Neuronal stem cell (in vitro differentiated cells): ENCODE data around the gene SYTL2.

Experiments used
- DNase-seq: peaks from one replicate; pipeline ENCODE4 v3.0.0-alpha.2; 2013; ENCODE audit warnings: low spot score
- H2AFZ ChIP-seq: one replicate; pipeline ENCODE4 v1.6.1; 2013; ENCODE audit warnings: mild to moderate bottlenecking, low read length, inconsistent platforms
- H2AK5ac ChIP-seq: 2 replicates; pipeline ENCODE4 v1.6.1; 2013; ENCODE audit warnings: low read depth, mild to moderate bottlenecking, inconsistent platforms, low read length, moderate library complexity, mixed read lengths
- H2BK120ac ChIP-seq: 2 replicates; pipeline ENCODE4 v1.6.1; 2013; ENCODE audit warnings: low read depth, mild to moderate bottlenecking, inconsistent platforms, low read length, moderate library complexity, mixed read lengths
- H2BK12ac ChIP-seq: one replicate; pipeline ENCODE4 v1.6.1; 2013; ENCODE audit warnings: low read length, inconsistent platforms
- H2BK15ac ChIP-seq: 2 replicates; pipeline ENCODE4 v1.6.1; 2013; ENCODE audit warnings: mild to moderate bottlenecking, low read length, inconsistent platforms, mixed read lengths
- H2BK5ac ChIP-seq: one replicate; pipeline ENCODE4 v1.6.1; 2013; ENCODE audit warnings: inconsistent platforms, mild to moderate bottlenecking, low read length, moderate library complexity
- H3K14ac ChIP-seq: one replicate; pipeline ENCODE4 v1.6.1; 2013; ENCODE audit warnings: low read length, inconsistent platforms
- H3K18ac ChIP-seq: 2 replicates; pipeline ENCODE4 v1.6.1; 2013; ENCODE audit warnings: low read length, inconsistent platforms
- H3K23ac ChIP-seq: 2 replicates; pipeline ENCODE4 v1.6.1; 2013; ENCODE audit warnings: low read depth, mild to moderate bottlenecking, mixed read lengths, low read length, inconsistent platforms; ENCODE audit not compliant: poor library complexity
- H3K27ac ChIP-seq: replicated peaks from 3 replicates; pipeline ENCODE4 v1.5.1; 2013; ENCODE audit warnings: low read length, inconsistent platforms
- H3K27me3 ChIP-seq, 3 experiments: 2 replicates each; pipeline ENCODE4 v1.6.1; 2013; ENCODE audit warnings: low read length in 3 of 3, mild to moderate bottlenecking in 2 of 3, inconsistent platforms in 1 of 3, low read depth in 1 of 3, mixed read lengths in 1 of 3, moderate library complexity in 1 of 3; ENCODE audit not compliant: control insufficient read depth in 3 of 3, insufficient read depth in 3 of 3
- H3K36me3 ChIP-seq, 2 donors: replicated peaks in 1 of 2; 2 replicates each; pipeline ENCODE4 v1.6.1; 2013; ENCODE audit warnings: low read length in 2 of 2; ENCODE audit not compliant: control insufficient read depth in 2 of 2, insufficient read depth in 2 of 2
- H3K4ac ChIP-seq: 2 replicates; pipeline ENCODE4 v1.6.1; 2013; ENCODE audit warnings: inconsistent platforms, mild to moderate bottlenecking, low read length, moderate library complexity
- H3K4me1 ChIP-seq, 2 donors: 1 replicate in 1 of 2; 2 replicates in 1 of 2; pipeline ENCODE4 v1.6.1; 2013; ENCODE audit warnings: low read length in 2 of 2, low read depth in 1 of 2; ENCODE audit not compliant: control insufficient read depth in 2 of 2, insufficient read depth in 1 of 2
- H3K4me2 ChIP-seq: one replicate; pipeline ENCODE4 v1.6.1; 2013; ENCODE audit warnings: mild to moderate bottlenecking, low read length, inconsistent platforms; ENCODE audit not compliant: insufficient read depth, poor library complexity, severe bottlenecking
- H3K4me3 ChIP-seq, 2 donors: 2 replicates each; pipeline ENCODE4 v1.5.1; 2013; ENCODE audit warnings: low read length in 2 of 2, mild to moderate bottlenecking in 2 of 2, inconsistent platforms in 1 of 2, moderate library complexity in 1 of 2
- H3K79me1 ChIP-seq: one replicate; pipeline ENCODE4 v1.6.1; 2013; ENCODE audit warnings: low read depth, mild to moderate bottlenecking, inconsistent platforms, low read length, moderate library complexity
- H3K9ac ChIP-seq: one replicate; pipeline ENCODE4 v1.6.1; 2013; ENCODE audit warnings: mild to moderate bottlenecking, low read depth, low read length, inconsistent platforms; ENCODE audit not compliant: poor library complexity
- H3K9me3 ChIP-seq, 2 donors: replicated peaks in 1 of 2; 2 replicates each; pipeline versions ENCODE3 to v1.6.1; 2013; ENCODE audit warnings: low read length in 2 of 2, mild to moderate bottlenecking in 2 of 2, inconsistent platforms in 1 of 2, low read depth in 1 of 2, mixed read lengths in 1 of 2, moderate library complexity in 1 of 2; ENCODE audit not compliant: control insufficient read depth in 2 of 2, insufficient read depth in 1 of 2
- H4K8ac ChIP-seq: one replicate; pipeline ENCODE4 v1.6.1; 2013; ENCODE audit warnings: low read depth, mild to moderate bottlenecking, inconsistent platforms, low read length, moderate library complexity
- H4K91ac ChIP-seq: one replicate; pipeline ENCODE4 v1.6.1; 2013; ENCODE audit warnings: low read length, low read depth, mild to moderate bottlenecking, inconsistent platforms; ENCODE audit not compliant: poor library complexity
- WGBS, 2 donors: extraction: QIAGEN DNeasy Blood & Tissue Kit; methylation state at CpG; one replicate each; pipeline ENCODE4 v1.1.7; 2013; ENCODE audit warnings: missing lambda C conversion rate in 2 of 2, mixed read lengths in 1 of 2; ENCODE audit not compliant: insufficient read length in 2 of 2, insufficient replicate concordance in 1 of 2; ENCODE audit errors: extremely low coverage in 2 of 2; 5-methylcytosine and 5-hydroxymethylcytosine counted together

The SYTL2 gene

DNA sequence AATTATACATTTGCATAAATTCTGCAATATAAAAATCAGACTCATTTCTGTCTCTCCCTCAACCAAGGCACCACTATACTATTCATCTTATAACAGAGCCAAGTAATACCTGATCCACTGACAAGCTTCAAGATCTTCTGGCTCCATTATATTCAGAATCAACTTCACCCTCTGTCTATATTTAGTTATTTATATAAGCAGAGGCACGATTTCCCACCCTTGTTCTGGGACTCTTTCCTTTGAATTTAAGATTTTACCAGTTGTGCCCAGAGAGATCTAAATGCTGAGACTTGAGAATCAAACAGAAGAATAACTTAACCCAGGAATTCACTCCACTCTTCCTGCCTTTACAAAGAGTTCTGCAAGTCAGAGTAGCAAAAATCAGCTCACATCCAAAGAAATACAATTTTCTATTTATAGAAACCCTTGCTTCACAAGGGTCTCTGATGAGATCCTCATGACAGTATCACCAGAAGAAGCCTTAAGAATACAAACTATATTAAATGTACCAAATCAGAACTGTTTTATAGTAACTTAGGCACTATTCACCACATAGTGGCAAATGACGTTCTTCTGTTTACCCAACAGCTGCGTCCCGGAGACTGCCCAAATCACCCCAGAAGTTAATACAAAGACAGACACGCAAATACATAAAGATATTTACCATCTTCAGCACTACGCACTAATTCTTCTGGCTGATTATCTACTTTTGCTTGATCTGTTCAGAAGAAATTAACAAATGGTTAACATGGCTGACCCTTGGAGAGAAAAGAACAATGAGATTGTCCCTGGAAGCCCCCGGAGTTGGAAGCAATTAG, 92.6 kb downstream of the SYTL2 start:
- Histone ChIP-seq H3K9ac (no peak overlapping the region), H3K36me3 (no peaks in the 10 kb centered on the region), H2AFZ (peak overlapping the region; percentile 82), H3K4me3 (peak overlapping the region in 1 of 2 donors; percentile 48), H2BK12ac (no peak overlapping the region), H3K9me3 (no peaks in the 10 kb centered on the region), H2BK120ac (no peak overlapping the region), H3K79me1 (no peaks in the 10 kb centered on the region), H2AK5ac (no peak overlapping the region), H4K8ac (no peak overlapping the region), H3K18ac (no peak overlapping the region), H3K27ac (peak overlapping the region; percentile 90), H2BK5ac (no peak overlapping the region), H3K4me2 (peak overlapping the region; percentile 63), H2BK15ac (no peak overlapping the region), H3K14ac (no peak overlapping the region), H3K23ac (no peak overlapping the region), H4K91ac (no peak overlapping the region), H3K4me1 (peaks cover 10 to 14% of the 10 kb centered on the region in 2 donors), H3K27me3 (no peaks in the 10 kb centered on the region), H3K4ac (no peak overlapping the region)
- DNase-seq, result no peak
- WGBS, 2 donors, result no CpG with 5 or more reads among the region's 7 CpGs

DNA sequence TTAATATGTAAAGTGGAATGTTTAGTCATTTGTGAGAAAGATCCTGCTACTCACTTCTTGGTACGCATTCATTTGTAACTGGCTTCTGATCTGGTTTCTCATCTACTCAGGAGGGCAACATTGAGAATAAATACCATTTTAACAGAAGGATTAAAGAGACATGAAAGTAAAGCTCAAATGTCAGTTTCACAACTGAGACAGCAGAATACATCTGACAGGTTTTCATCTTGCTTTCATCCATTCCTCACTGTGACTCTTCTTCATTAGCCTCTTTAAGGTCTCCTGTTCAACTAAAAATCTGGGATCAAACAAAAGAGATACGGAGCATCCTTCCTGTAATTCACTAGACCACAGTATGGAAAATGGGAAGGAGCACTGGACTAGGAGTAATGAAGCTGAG, 93.5 kb downstream of the SYTL2 start:
- Histone ChIP-seq H4K91ac (no peak overlapping the region), H3K9ac (no peak overlapping the region), H2AK5ac (no peak overlapping the region), H4K8ac (no peak overlapping the region), H3K4me1 (peaks cover 10 to 14% of the 10 kb centered on the region in 2 donors), H2BK12ac (no peak overlapping the region), H3K9me3 (no peaks in the 10 kb centered on the region), H2BK5ac (no peak overlapping the region), H3K27me3 (no peaks in the 10 kb centered on the region), H3K36me3 (no peaks in the 10 kb centered on the region), H2AFZ (no peak overlapping the region), H3K79me1 (no peaks in the 10 kb centered on the region), H3K27ac (no peak overlapping the region), H3K4me3 (no peak overlapping the region), H2BK120ac (no peak overlapping the region), H3K23ac (no peak overlapping the region), H3K18ac (no peak overlapping the region), H3K4ac (no peak overlapping the region), H3K4me2 (no peak overlapping the region), H2BK15ac (no peak overlapping the region), H3K14ac (no peak overlapping the region)
- WGBS, 2 donors, result no CpG with 5 or more reads among the region's 2 CpGs
- DNase-seq, result no peak

DNA sequence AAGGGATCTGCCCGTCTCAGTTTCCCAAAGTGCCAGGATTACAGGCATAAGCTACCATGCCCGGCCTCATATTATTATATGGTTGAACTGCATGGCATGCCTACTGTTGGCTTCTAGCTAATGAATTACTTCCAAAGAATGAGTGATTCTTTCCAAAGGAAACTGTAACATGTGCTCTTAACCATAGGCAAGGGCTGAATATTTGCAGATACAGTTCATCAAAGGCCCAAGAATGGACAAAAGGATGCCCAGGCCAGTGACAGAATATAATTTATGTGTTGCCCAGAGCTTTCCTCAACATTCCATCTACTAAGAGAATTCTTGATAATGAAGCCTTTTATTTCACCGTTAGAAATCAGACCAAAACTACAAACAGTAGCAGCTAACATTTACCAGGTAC, 98.0 kb downstream of the SYTL2 start:
- Histone ChIP-seq H2BK15ac (no peak overlapping the region), H4K8ac (no peak overlapping the region), H2BK120ac (no peak overlapping the region), H3K14ac (no peak overlapping the region), H2AK5ac (no peak overlapping the region), H3K9ac (no peak overlapping the region), H3K27ac (no peak overlapping the region), H3K9me3 (no peaks in the 10 kb centered on the region), H3K4ac (no peak overlapping the region), H3K4me1 (peaks cover 10 to 15% of the 10 kb centered on the region in 2 donors), H2BK12ac (no peak overlapping the region), H3K79me1 (no peaks in the 10 kb centered on the region), H3K4me2 (no peak overlapping the region), H3K36me3 (no peaks in the 10 kb centered on the region), H3K27me3 (no peaks in the 10 kb centered on the region), H2BK5ac (no peak overlapping the region), H4K91ac (no peak overlapping the region), H3K18ac (no peak overlapping the region), H2AFZ (no peak overlapping the region), H3K4me3 (no peak overlapping the region), H3K23ac (no peak overlapping the region)
- no CpG with 5 or more reads among the region's 3 CpGs for WGBS, 2 donors
- DNase-seq, result no peak

DNA sequence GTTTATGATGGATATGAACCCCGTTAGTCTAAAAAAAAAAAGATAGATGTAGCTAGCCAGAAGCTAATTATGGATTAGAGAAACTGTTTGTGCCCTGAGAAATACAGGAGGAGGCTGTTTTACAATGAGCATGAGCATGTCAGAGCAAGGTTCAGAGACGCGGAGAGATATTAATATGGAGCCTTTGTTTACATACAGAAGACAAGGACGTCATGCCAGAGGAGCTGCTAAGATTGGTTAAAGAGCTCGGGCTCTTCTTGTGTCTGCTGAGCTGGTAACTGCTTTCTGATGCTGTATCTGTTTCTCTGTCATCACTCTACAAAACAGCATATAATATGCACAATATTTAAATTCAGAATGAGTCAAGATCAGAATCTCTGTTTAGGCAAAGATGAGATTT, 100.0 kb downstream of the SYTL2 start:
- Histone ChIP-seq H3K27me3 (no peaks in the 10 kb centered on the region), H3K79me1 (no peaks in the 10 kb centered on the region), H4K91ac (no peak overlapping the region), H3K18ac (no peak overlapping the region), H3K4ac (no peak overlapping the region), H4K8ac (no peak overlapping the region), H2AFZ (no peak overlapping the region), H3K9me3 (no peaks in the 10 kb centered on the region), H3K9ac (no peak overlapping the region), H2BK120ac (no peak overlapping the region), H3K23ac (no peak overlapping the region), H2AK5ac (no peak overlapping the region), H3K27ac (no peak overlapping the region), H3K14ac (no peak overlapping the region), H2BK15ac (no peak overlapping the region), H2BK12ac (no peak overlapping the region), H2BK5ac (no peak overlapping the region), H3K36me3 (peaks cover 0 to 5% of the 10 kb centered on the region in 2 donors), H3K4me3 (no peak overlapping the region), H3K4me1 (peaks cover 5 to 8% of the 10 kb centered on the region in 2 donors), H3K4me2 (no peak overlapping the region)
- WGBS, 2 donors, result no CpG with 5 or more reads among the region's 5 CpGs
- DNase-seq, result no peak
